ENCODE measurements around the gene LAMC3.
A peak's percentile ranks its signal among the peaks of the same experiment; 100 is the strongest.
"Not testable (repeated sequence)": the region's sequence is repeated elsewhere in the genome, so short reads cannot be mapped to it uniquely, and the experiment has no call there.

LAMC3 gene

GRCh38 chr9:131087354-131087893 lies 78.5 kb downstream of the LAMC3 start:
- no peak overlapping the region for H3K4me3 ChIP-seq (ENCODE audit: low read length)
- no peak for DNase-seq (ENCODE audit: low read depth, low spot score)

- H3K4me3 ChIP-seq (ENCODE audit: low read length) = no peak overlapping the region
- DNase-seq (ENCODE audit: low read depth, low spot score) = no peak
These were observed 81.2 kb downstream of the LAMC3 start for GRCh38 chr9:131090025-131090787.

- DNase-seq (ENCODE audit: low read depth, low spot score) = no peak
- H3K4me3 ChIP-seq (ENCODE audit: low read length) = no peak overlapping the region
These were observed 82.5 kb downstream of the LAMC3 start for GRCh38 chr9:131091352-131091992.

GRCh38 chr9:131092030-131092429 lies 83.1 kb downstream of the LAMC3 start:
- no peak overlapping the region for H3K4me3 ChIP-seq (ENCODE audit: low read length)
- no peak for DNase-seq (ENCODE audit: low read depth, low spot score)

GRCh38 chr9:131092548-131093440 lies 83.8 kb downstream of the LAMC3 start:
- H3K4me3 ChIP-seq (ENCODE audit: low read length) = no peak overlapping the region
- no peak for DNase-seq (ENCODE audit: low read depth, low spot score)

GRCh38 chr9:131094015-131094414 lies 85.0 kb downstream of the LAMC3 start:
- DNase-seq (ENCODE audit: low read depth, low spot score) = no peak
- no peak overlapping the region for H3K4me3 ChIP-seq (ENCODE audit: low read length)

GRCh38 chr9:131094622-131095021 lies 85.6 kb downstream of the LAMC3 start:
- no peak for DNase-seq (ENCODE audit: low read depth, low spot score)
- H3K4me3 ChIP-seq (ENCODE audit: low read length) = no peak overlapping the region

- peak overlapping the region; percentile 40 for H3K4me3 ChIP-seq (ENCODE audit: low read length)
- DNase-seq (ENCODE audit: low read depth, low spot score) = no peak
These were observed 86.8 kb downstream of the LAMC3 start for GRCh38 chr9:131095666-131096268.

- peak; percentile 21 for DNase-seq (ENCODE audit: low read depth, low spot score)
- H3K4me3 ChIP-seq (ENCODE audit: low read length) = peak within 1 kb of the TSS; percentile 40
These were observed 87.5 kb downstream of the LAMC3 start, which contains the start of gene AIF1L for GRCh38 chr9:131096269-131097125. Gene AIF1L, plus strand, starts transcription at chr9:131096531. Its CDS starts 99 bp downstream, at chr9:131096630.

- no peak for DNase-seq (ENCODE audit: low read depth, low spot score)
- H3K4me3 ChIP-seq (ENCODE audit: low read length) = no peak overlapping the region
These were observed 88.4 kb downstream of the LAMC3 start for GRCh38 chr9:131097126-131097947.

GRCh38 chr9:131097948-131098278 lies 88.9 kb downstream of the LAMC3 start:
- DNase-seq (ENCODE audit: low read depth, low spot score) = no peak
- no peak overlapping the region for H3K4me3 ChIP-seq (ENCODE audit: low read length)

GRCh38 chr9:131098391-131099101 lies 89.6 kb downstream of the LAMC3 start:
- DNase-seq (ENCODE audit: low read depth, low spot score) = no peak
- no peak overlapping the region for H3K4me3 ChIP-seq (ENCODE audit: low read length)

- no peak for DNase-seq (ENCODE audit: low read depth, low spot score)
- H3K4me3 ChIP-seq (ENCODE audit: low read length) = no peak overlapping the region
These were observed 90.2 kb downstream of the LAMC3 start for GRCh38 chr9:131099102-131099606.

GRCh38 chr9:131099845-131100244 lies 90.9 kb downstream of the LAMC3 start:
- not testable (repeated sequence) for H3K4me3 ChIP-seq (ENCODE audit: low read length); DNase-seq (ENCODE audit: low read depth, low spot score)

GRCh38 chr9:131100445-131100844 lies 91.5 kb downstream of the LAMC3 start:
- no peak overlapping the region for H3K4me3 ChIP-seq (ENCODE audit: low read length)
- no peak for DNase-seq (ENCODE audit: low read depth, low spot score)

GRCh38 chr9:131101207-131101964 lies 92.4 kb downstream of the LAMC3 start:
- H3K4me3 ChIP-seq (ENCODE audit: low read length) = no peak overlapping the region
- DNase-seq (ENCODE audit: low read depth, low spot score) = no peak
